T-helper 1 cell treated with Interleukin-12 subunit alpha and Interleukin-12 subunit beta and Interleukin-4 antibody, amounts not matched to agents 30 μg/mL and 1 μg/mL, for 36 hours (primary cell): Measurements from ENCODE around the gene NRG3.

Experiments used
- H3K27ac Mint-ChIP-seq: one replicate; pipeline ENCODE4 v1.8.0; 2021; ENCODE audit warnings: mild to moderate bottlenecking, mixed read lengths
- H3K27me3 Mint-ChIP-seq: one replicate; pipeline ENCODE4 v1.8.0; 2021; ENCODE audit warnings: low read depth, mixed read lengths
- H3K36me3 Mint-ChIP-seq: one replicate; pipeline ENCODE4 v1.8.0; 2021; ENCODE audit warnings: low read depth, mixed read lengths
- H3K4me1 Mint-ChIP-seq: one replicate; pipeline ENCODE4 v1.8.0; 2021; ENCODE audit warnings: low read depth, mixed read lengths
- H3K4me3 Mint-ChIP-seq: one replicate; pipeline ENCODE4 v1.8.0; 2021; ENCODE audit warnings: mild to moderate bottlenecking, moderate library complexity, mixed read lengths
- H3K9me3 Mint-ChIP-seq: one replicate; pipeline ENCODE4 v1.8.0; 2021; ENCODE audit warnings: mixed read lengths

The NRG3 gene

GRCh38 chr10:82736305-82736704, 861.3 kb downstream of the NRG3 start:
- Mint-ChIP-seq H3K36me3 (no peaks in the 10 kb centered on the region), H3K4me1 (no peaks in the 10 kb centered on the region), H3K9me3 (peaks cover 12% of the 10 kb centered on the region), H3K27me3 (no peaks in the 10 kb centered on the region), H3K27ac (no peak overlapping the region), H3K4me3 (no peak overlapping the region)

- no peaks in the 10 kb centered on the region for H3K27me3 Mint-ChIP-seq
- H3K27ac Mint-ChIP-seq, result no peak overlapping the region
- no peak overlapping the region for H3K4me3 Mint-ChIP-seq
- peaks cover 12% of the 10 kb centered on the region for H3K9me3 Mint-ChIP-seq
- no peaks in the 10 kb centered on the region for H3K36me3 Mint-ChIP-seq
- H3K4me1 Mint-ChIP-seq, result no peaks in the 10 kb centered on the region
Observed at GRCh38 chr10:82737549-82737948, 862.6 kb downstream of the NRG3 start.

- Mint-ChIP-seq H3K27me3 (no peaks in the 10 kb centered on the region), H3K4me3 (no peak overlapping the region), H3K36me3 (no peaks in the 10 kb centered on the region), H3K27ac (no peak overlapping the region), H3K4me1 (no peaks in the 10 kb centered on the region), H3K9me3 (peaks cover 12% of the 10 kb centered on the region)
Observed at GRCh38 chr10:82738592-82738991, 863.6 kb downstream of the NRG3 start.

GRCh38 chr10:82742478-82742877, 867.5 kb downstream of the NRG3 start:
- H3K4me3 Mint-ChIP-seq, result no peak overlapping the region
- H3K4me1 Mint-ChIP-seq, result no peaks in the 10 kb centered on the region
- H3K36me3 Mint-ChIP-seq, result no peaks in the 10 kb centered on the region
- H3K27ac Mint-ChIP-seq, result no peak overlapping the region
- no peaks in the 10 kb centered on the region for H3K9me3 Mint-ChIP-seq
- H3K27me3 Mint-ChIP-seq, result no peaks in the 10 kb centered on the region

- Mint-ChIP-seq H3K36me3 (no peaks in the 10 kb centered on the region), H3K27ac (no peak overlapping the region), H3K27me3 (no peaks in the 10 kb centered on the region), H3K4me3 (no peak overlapping the region), H3K9me3 (no peaks in the 10 kb centered on the region), H3K4me1 (no peaks in the 10 kb centered on the region)
Observed at GRCh38 chr10:82742898-82743297, 867.9 kb downstream of the NRG3 start.

GRCh38 chr10:82750538-82750937, 875.5 kb downstream of the NRG3 start:
- no peaks in the 10 kb centered on the region for H3K27me3 Mint-ChIP-seq
- H3K9me3 Mint-ChIP-seq, result no peaks in the 10 kb centered on the region
- no peaks in the 10 kb centered on the region for H3K36me3 Mint-ChIP-seq
- no peaks in the 10 kb centered on the region for H3K4me1 Mint-ChIP-seq
- H3K27ac Mint-ChIP-seq, result no peak overlapping the region
- no peak overlapping the region for H3K4me3 Mint-ChIP-seq

- Mint-ChIP-seq H3K9me3 (no peaks in the 10 kb centered on the region), H3K36me3 (no peaks in the 10 kb centered on the region), H3K4me3 (no peak overlapping the region), H3K4me1 (no peaks in the 10 kb centered on the region), H3K27ac (no peak overlapping the region), H3K27me3 (no peaks in the 10 kb centered on the region)
Observed at GRCh38 chr10:82757397-82757796, 882.4 kb downstream of the NRG3 start.

- Mint-ChIP-seq H3K27me3 (no peaks in the 10 kb centered on the region), H3K4me1 (no peaks in the 10 kb centered on the region), H3K27ac (no peak overlapping the region), H3K9me3 (no peaks in the 10 kb centered on the region), H3K36me3 (no peaks in the 10 kb centered on the region), H3K4me3 (no peak overlapping the region)
Observed at GRCh38 chr10:82757901-82758300, 882.9 kb downstream of the NRG3 start.

GRCh38 chr10:82759050-82759449, 884.1 kb downstream of the NRG3 start:
- Mint-ChIP-seq H3K9me3 (no peaks in the 10 kb centered on the region), H3K27ac (no peak overlapping the region), H3K4me3 (no peak overlapping the region), H3K27me3 (no peaks in the 10 kb centered on the region), H3K4me1 (no peaks in the 10 kb centered on the region), H3K36me3 (no peaks in the 10 kb centered on the region)

GRCh38 chr10:82762641-82763040, 887.6 kb downstream of the NRG3 start:
- no peak overlapping the region for H3K4me3 Mint-ChIP-seq
- no peaks in the 10 kb centered on the region for H3K27me3 Mint-ChIP-seq
- H3K36me3 Mint-ChIP-seq, result no peaks in the 10 kb centered on the region
- H3K4me1 Mint-ChIP-seq, result no peaks in the 10 kb centered on the region
- no peak overlapping the region for H3K27ac Mint-ChIP-seq
- no peaks in the 10 kb centered on the region for H3K9me3 Mint-ChIP-seq

- no peak overlapping the region for H3K4me3 Mint-ChIP-seq
- peaks cover 3% of the 10 kb centered on the region for H3K9me3 Mint-ChIP-seq
- H3K27ac Mint-ChIP-seq, result no peak overlapping the region
- H3K27me3 Mint-ChIP-seq, result no peaks in the 10 kb centered on the region
- no peaks in the 10 kb centered on the region for H3K4me1 Mint-ChIP-seq
- H3K36me3 Mint-ChIP-seq, result no peaks in the 10 kb centered on the region
Observed at GRCh38 chr10:82768040-82768439, 893.0 kb downstream of the NRG3 start.

- no peak overlapping the region for H3K4me3 Mint-ChIP-seq
- no peaks in the 10 kb centered on the region for H3K36me3 Mint-ChIP-seq
- no peak overlapping the region for H3K27ac Mint-ChIP-seq
- H3K9me3 Mint-ChIP-seq, result peaks cover 23% of the 10 kb centered on the region
- no peaks in the 10 kb centered on the region for H3K27me3 Mint-ChIP-seq
- H3K4me1 Mint-ChIP-seq, result no peaks in the 10 kb centered on the region
Observed at GRCh38 chr10:82778908-82779307, 903.9 kb downstream of the NRG3 start.

- Mint-ChIP-seq H3K9me3 (no peaks in the 10 kb centered on the region), H3K27me3 (no peaks in the 10 kb centered on the region), H3K27ac (no peak overlapping the region), H3K4me1 (no peaks in the 10 kb centered on the region), H3K36me3 (no peaks in the 10 kb centered on the region), H3K4me3 (no peak overlapping the region)
Observed at GRCh38 chr10:82796510-82796909, 921.5 kb downstream of the NRG3 start.

- no peaks in the 10 kb centered on the region for H3K9me3 Mint-ChIP-seq
- no peaks in the 10 kb centered on the region for H3K27me3 Mint-ChIP-seq
- H3K36me3 Mint-ChIP-seq, result no peaks in the 10 kb centered on the region
- H3K27ac Mint-ChIP-seq, result no peak overlapping the region
- H3K4me1 Mint-ChIP-seq, result no peaks in the 10 kb centered on the region
- H3K4me3 Mint-ChIP-seq, result no peak overlapping the region
Observed at GRCh38 chr10:82801289-82801688, 926.3 kb downstream of the NRG3 start.

GRCh38 chr10:82811621-82812020, 936.6 kb downstream of the NRG3 start:
- Mint-ChIP-seq H3K4me1 (no peaks in the 10 kb centered on the region), H3K27ac (no peak overlapping the region), H3K4me3 (no peak overlapping the region), H3K36me3 (no peaks in the 10 kb centered on the region), H3K9me3 (no peaks in the 10 kb centered on the region), H3K27me3 (no peaks in the 10 kb centered on the region)

- Mint-ChIP-seq H3K27me3 (no peaks in the 10 kb centered on the region), H3K36me3 (no peaks in the 10 kb centered on the region)
Observed at GRCh38 chr10:82813856-82814255, 938.9 kb downstream of the NRG3 start.

More at GRCh38 chr10:82813856-82814255, 938.9 kb downstream of the NRG3 start:
- Mint-ChIP-seq H3K4me3 (no peak overlapping the region), H3K9me3 (peaks cover 3% of the 10 kb centered on the region), H3K27ac (no peak overlapping the region), H3K4me1 (no peaks in the 10 kb centered on the region)
